ENCODE results near the gene ABI2.
"Not testable (repeated sequence)": the region's sequence is repeated elsewhere in the genome, so short reads cannot be mapped to it uniquely, and the experiment has no call there.

ABI2 gene

DNA sequence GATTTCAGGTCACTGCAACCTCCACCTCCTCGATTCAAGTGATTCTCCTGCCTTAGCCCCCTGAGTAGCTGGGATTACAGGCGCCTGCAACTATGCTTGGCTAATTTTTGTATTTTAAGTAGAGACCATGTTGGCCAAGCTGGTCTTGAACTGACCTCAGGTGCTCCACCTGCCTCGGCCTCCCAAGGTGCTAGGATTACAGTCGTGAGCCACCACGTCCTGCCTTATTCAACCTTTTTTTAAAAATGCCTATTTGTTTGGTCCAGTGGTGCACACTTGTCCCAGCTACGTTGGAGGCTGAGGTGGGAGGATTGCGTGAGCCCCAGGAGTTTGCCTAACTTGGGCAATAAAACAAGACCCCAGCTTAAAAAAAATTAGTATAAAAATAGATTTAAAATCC, 46.1 kb upstream of the ABI2 start:
- Histone ChIP-seq H3K4me3 (ENCODE audit: low read length) (no peak overlapping the region), H3K9me3 (replicated peaks; ENCODE audit: insufficient read depth, low read length) (no peaks in the 10 kb centered on the region), H3K4me2 (ENCODE audit: low read depth, low read length) (no peak overlapping the region), H3K4me1 (ENCODE audit: low read length) (no peaks in the 10 kb centered on the region), H3K79me2 (ENCODE audit: low read length) (no peaks in the 10 kb centered on the region), H3K36me3 (replicated peaks; ENCODE audit: insufficient read depth, low read length) (0 out of 2 replicates have a peak, but pooled peaks cover 5% of the 10 kb centered on the region), H3K9me2 (replicated peaks; ENCODE audit: insufficient read depth, low read length) (no peaks in the 10 kb centered on the region), H3F3A (ENCODE audit: insufficient read depth, low read length) (no peaks in the 10 kb centered on the region), H2AFZ (ENCODE audit: low read length) (no peak overlapping the region), H3K27ac (ENCODE audit: low read length) (no peak overlapping the region), H3K9ac (ENCODE audit: low read length) (no peak overlapping the region), H4K20me1 (ENCODE audit: insufficient read depth, low read length) (no peaks in the 10 kb centered on the region), H3K27me3 (replicated peaks; ENCODE audit: insufficient read depth, low read length) (no peaks in the 10 kb centered on the region)
- DNase-seq: no peak
- TF ChIP-seq EZH2 (optimal IDR thresholded peaks at IDR 0.05; ENCODE audit: low read depth, low read length) (no peak), EZH2phosphoT487 (IDR thresholded peaks at IDR 0.05; ENCODE audit: low read length) (no peak)
- TF ChIP-seq, protein P1, sequence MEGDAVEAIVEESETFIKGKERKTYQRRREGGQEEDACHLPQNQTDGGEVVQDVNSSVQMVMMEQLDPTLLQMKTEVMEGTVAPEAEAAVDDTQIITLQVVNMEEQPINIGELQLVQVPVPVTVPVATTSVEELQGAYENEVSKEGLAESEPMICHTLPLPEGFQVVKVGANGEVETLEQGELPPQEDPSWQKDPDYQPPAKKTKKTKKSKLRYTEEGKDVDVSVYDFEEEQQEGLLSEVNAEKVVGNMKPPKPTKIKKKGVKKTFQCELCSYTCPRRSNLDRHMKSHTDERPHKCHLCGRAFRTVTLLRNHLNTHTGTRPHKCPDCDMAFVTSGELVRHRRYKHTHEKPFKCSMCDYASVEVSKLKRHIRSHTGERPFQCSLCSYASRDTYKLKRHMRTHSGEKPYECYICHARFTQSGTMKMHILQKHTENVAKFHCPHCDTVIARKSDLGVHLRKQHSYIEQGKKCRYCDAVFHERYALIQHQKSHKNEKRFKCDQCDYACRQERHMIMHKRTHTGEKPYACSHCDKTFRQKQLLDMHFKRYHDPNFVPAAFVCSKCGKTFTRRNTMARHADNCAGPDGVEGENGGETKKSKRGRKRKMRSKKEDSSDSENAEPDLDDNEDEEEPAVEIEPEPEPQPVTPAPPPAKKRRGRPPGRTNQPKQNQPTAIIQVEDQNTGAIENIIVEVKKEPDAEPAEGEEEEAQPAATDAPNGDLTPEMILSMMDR (IDR thresholded peaks at IDR 0.05; ENCODE audit: low read length): no peak

DNA sequence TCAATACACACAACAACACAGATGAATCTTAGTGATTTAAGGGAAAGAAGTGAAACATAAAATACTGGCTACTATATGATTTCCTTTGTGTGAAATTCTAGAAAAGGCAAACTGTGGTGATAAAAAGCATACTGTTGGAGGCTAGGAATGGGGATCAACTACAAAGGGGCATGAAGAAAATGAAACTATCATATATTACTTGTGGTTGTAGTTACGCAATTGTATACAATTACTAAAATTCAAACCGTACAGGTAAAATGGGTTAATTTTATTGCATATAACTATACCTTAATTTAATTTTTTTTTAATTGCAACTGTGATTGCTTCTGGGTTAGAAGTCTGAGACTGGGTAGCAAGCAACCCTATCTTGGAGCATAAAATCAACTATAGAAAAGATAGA, 41.7 kb upstream of the ABI2 start:
- Histone ChIP-seq H3K27ac (ENCODE audit: low read length) (no peak overlapping the region), H3F3A (ENCODE audit: insufficient read depth, low read length) (no peaks in the 10 kb centered on the region), H3K4me2 (ENCODE audit: low read depth, low read length) (no peak overlapping the region), H3K9ac (ENCODE audit: low read length) (no peak overlapping the region), H3K9me2 (replicated peaks; ENCODE audit: insufficient read depth, low read length) (no peaks in the 10 kb centered on the region), H4K20me1 (ENCODE audit: insufficient read depth, low read length) (no peaks in the 10 kb centered on the region), H3K9me3 (replicated peaks; ENCODE audit: insufficient read depth, low read length) (no peaks in the 10 kb centered on the region), H3K79me2 (ENCODE audit: low read length) (no peaks in the 10 kb centered on the region), H3K36me3 (replicated peaks; ENCODE audit: insufficient read depth, low read length) (no peaks in the 10 kb centered on the region; the same call in 1 of the 2 replicates), H2AFZ (ENCODE audit: low read length) (no peak overlapping the region), H3K4me1 (ENCODE audit: low read length) (no peaks in the 10 kb centered on the region), H3K4me3 (ENCODE audit: low read length) (no peak overlapping the region), H3K27me3 (replicated peaks; ENCODE audit: insufficient read depth, low read length) (no peaks in the 10 kb centered on the region)
- no peak for TF ChIP-seq EZH2 (optimal IDR thresholded peaks at IDR 0.05; ENCODE audit: low read depth, low read length)
- TF ChIP-seq, protein P1 (IDR thresholded peaks at IDR 0.05; ENCODE audit: low read length): no peak
- no peak for TF ChIP-seq EZH2phosphoT487 (IDR thresholded peaks at IDR 0.05; ENCODE audit: low read length)
- DNase-seq: no peak

DNA sequence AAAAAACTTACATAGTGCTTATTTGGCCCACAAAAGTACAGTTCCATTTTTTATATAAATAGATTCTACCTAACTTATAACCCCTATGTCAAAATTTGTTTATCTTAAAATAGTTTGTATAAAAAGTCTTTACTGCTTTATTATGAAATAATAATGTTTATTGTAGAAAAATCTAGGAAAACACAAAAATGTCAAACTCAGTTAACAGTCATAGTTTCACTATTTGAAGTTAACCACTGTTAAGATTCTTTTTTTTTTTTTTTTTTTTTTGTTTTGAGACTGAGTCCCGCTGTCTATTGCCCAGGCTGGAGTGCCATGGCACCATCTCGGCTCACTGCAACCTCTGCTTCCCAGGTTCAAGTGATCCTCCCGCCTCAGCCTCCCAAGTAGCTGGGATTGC, 26.5 kb upstream of the ABI2 start:
- Histone ChIP-seq H3K27me3 (replicated peaks; ENCODE audit: insufficient read depth, low read length) (no peaks in the 10 kb centered on the region), H3K4me3 (ENCODE audit: low read length) (no peak overlapping the region), H2AFZ (ENCODE audit: low read length) (no peak overlapping the region), H3F3A (ENCODE audit: insufficient read depth, low read length) (no peaks in the 10 kb centered on the region), H3K4me2 (ENCODE audit: low read depth, low read length) (no peak overlapping the region), H4K20me1 (ENCODE audit: insufficient read depth, low read length) (no peaks in the 10 kb centered on the region), H3K9me3 (replicated peaks; ENCODE audit: insufficient read depth, low read length) (no peaks in the 10 kb centered on the region), H3K4me1 (ENCODE audit: low read length) (no peaks in the 10 kb centered on the region), H3K36me3 (replicated peaks; ENCODE audit: insufficient read depth, low read length) (no peaks in the 10 kb centered on the region), H3K79me2 (ENCODE audit: low read length) (no peaks in the 10 kb centered on the region), H3K9me2 (replicated peaks; ENCODE audit: insufficient read depth, low read length) (no peaks in the 10 kb centered on the region), H3K9ac (ENCODE audit: low read length) (no peak overlapping the region), H3K27ac (ENCODE audit: low read length) (no peak overlapping the region)
- DNase-seq: no peak
- TF ChIP-seq, protein P1 (IDR thresholded peaks at IDR 0.05; ENCODE audit: low read length): no peak
- no peak for TF ChIP-seq EZH2 (optimal IDR thresholded peaks at IDR 0.05; ENCODE audit: low read depth, low read length)
- TF ChIP-seq EZH2phosphoT487 (IDR thresholded peaks at IDR 0.05; ENCODE audit: low read length): no peak

- not testable (repeated sequence) for DNase-seq; H3K4me3 ChIP-seq (ENCODE audit: low read length); H2AFZ ChIP-seq (ENCODE audit: low read length); H3K9ac ChIP-seq (ENCODE audit: low read length); H4K20me1 ChIP-seq (ENCODE audit: insufficient read depth, low read length); H3K4me1 ChIP-seq (ENCODE audit: low read length); H3K27me3 ChIP-seq (replicated peaks; ENCODE audit: insufficient read depth, low read length); H3K27ac ChIP-seq (ENCODE audit: low read length); H3K36me3 ChIP-seq (replicated peaks; ENCODE audit: insufficient read depth, low read length); H3K79me2 ChIP-seq (ENCODE audit: low read length); H3K9me3 ChIP-seq (replicated peaks; ENCODE audit: insufficient read depth, low read length); H3K4me2 ChIP-seq (ENCODE audit: low read depth, low read length); H3F3A ChIP-seq (ENCODE audit: insufficient read depth, low read length); H3K9me2 ChIP-seq (replicated peaks; ENCODE audit: insufficient read depth, low read length)
Observed at GRCh38 chr2:203302586-203302985, 25.6 kb upstream of the ABI2 start.

Measured in MM.1S (cell line).